A549 (cell line): Measurements from ENCODE around the gene PDXP.

Source experiments
- ATOH8 ChIP-seq: fragments of 250-450 bp; sonication (Bioruptor Pico); IDR thresholded peaks from 2 replicates; pipeline ENCODE4 v1.5.0; 2020; ENCODE audit warnings: low read depth, mild to moderate bottlenecking, moderate library complexity
- BHLHE40 ChIP-seq: IDR thresholded peaks from 2 replicates; pipeline ENCODE4 v1.6.1; 2012; ENCODE audit warnings: low read depth, low read length, inconsistent platforms
- CEBPB ChIP-seq, 2 experiments: fragments of >200 bp in 1 of 2; sonication (Bioruptor Twin) in 1 of 2; formaldehyde crosslinking in 1 of 2; IDR thresholded peaks; 2 replicates each; pipeline ENCODE4 v1.6.1; 2012 to 2016
- EP300 ChIP-seq, 2 experiments: fragments of >200 bp; sonication (Bioruptor Twin); formaldehyde crosslinking; IDR thresholded peaks; 2 replicates in 1 of 2; 3 replicates in 1 of 2; pipeline ENCODE4 v1.6.1; 2016 to 2017
- GATA3 ChIP-seq: IDR thresholded peaks from 2 replicates; pipeline ENCODE4 v1.6.1; 2012; ENCODE audit warnings: borderline replicate concordance
- JUNB ChIP-seq: fragments of >200 bp; sonication (Bioruptor Twin); formaldehyde crosslinking; IDR thresholded peaks from 2 replicates; pipeline ENCODE4 v1.6.1; 2016
- KDM1A ChIP-seq: fragments of 200-600 bp; sonication (generic); IDR thresholded peaks from 2 replicates; pipeline ENCODE4 v1.6.1; 2016; ENCODE audit warnings: low read depth, mild to moderate bottlenecking
- MAFK ChIP-seq: fragments of 450-650 bp; IDR thresholded peaks from 2 replicates; pipeline ENCODE4 v1.6.1; 2014; ENCODE audit not compliant: partially characterized antibody
- POLR2A ChIP-seq: IDR thresholded peaks from 2 replicates; pipeline ENCODE4 v1.6.1; 2012; ENCODE audit warnings: mild to moderate bottlenecking, low read length
- REST ChIP-seq: fragments of 200-600 bp; sonication (generic); IDR thresholded peaks from 2 replicates; pipeline ENCODE4 v1.6.1; 2016; ENCODE audit warnings: antibody characterized with exemption, mild to moderate bottlenecking, moderate library complexity
- SMC3 ChIP-seq: fragments of >200 bp; sonication (Bioruptor Twin); formaldehyde crosslinking; IDR thresholded peaks from 3 replicates; pipeline ENCODE4 v1.6.1; 2018; ENCODE audit warnings: inconsistent platforms
- TF ChIP-seq, protein P1 (sequence below): fragments of >200 bp; sonication (Bioruptor Twin); formaldehyde crosslinking; IDR thresholded peaks from 3 replicates; pipeline ENCODE4 v1.5.1; 2016
- TF ChIP-seq, protein P2 (sequence below): fragments of 150-350 bp; IDR thresholded peaks from 2 replicates; pipeline ENCODE4 v1.6.1; 2014; ENCODE audit warnings: low read depth, mild to moderate bottlenecking, low read length

- no peak for TF ChIP-seq CEBPB (IDR thresholded peaks at IDR 0.05)
- TF ChIP-seq GATA3 = no peak
- no peak for TF ChIP-seq SMC3
- no peak for TF ChIP-seq EP300 (IDR thresholded peaks at IDR 0.05)
- TF ChIP-seq, protein P1, sequence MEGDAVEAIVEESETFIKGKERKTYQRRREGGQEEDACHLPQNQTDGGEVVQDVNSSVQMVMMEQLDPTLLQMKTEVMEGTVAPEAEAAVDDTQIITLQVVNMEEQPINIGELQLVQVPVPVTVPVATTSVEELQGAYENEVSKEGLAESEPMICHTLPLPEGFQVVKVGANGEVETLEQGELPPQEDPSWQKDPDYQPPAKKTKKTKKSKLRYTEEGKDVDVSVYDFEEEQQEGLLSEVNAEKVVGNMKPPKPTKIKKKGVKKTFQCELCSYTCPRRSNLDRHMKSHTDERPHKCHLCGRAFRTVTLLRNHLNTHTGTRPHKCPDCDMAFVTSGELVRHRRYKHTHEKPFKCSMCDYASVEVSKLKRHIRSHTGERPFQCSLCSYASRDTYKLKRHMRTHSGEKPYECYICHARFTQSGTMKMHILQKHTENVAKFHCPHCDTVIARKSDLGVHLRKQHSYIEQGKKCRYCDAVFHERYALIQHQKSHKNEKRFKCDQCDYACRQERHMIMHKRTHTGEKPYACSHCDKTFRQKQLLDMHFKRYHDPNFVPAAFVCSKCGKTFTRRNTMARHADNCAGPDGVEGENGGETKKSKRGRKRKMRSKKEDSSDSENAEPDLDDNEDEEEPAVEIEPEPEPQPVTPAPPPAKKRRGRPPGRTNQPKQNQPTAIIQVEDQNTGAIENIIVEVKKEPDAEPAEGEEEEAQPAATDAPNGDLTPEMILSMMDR = no peak
- no peak for TF ChIP-seq ATOH8 (CRISPR knock-in tag)
- no peak for TF ChIP-seq POLR2A
- no peak for TF ChIP-seq MAFK
- TF ChIP-seq BHLHE40 = no peak
- TF ChIP-seq, protein P2, sequence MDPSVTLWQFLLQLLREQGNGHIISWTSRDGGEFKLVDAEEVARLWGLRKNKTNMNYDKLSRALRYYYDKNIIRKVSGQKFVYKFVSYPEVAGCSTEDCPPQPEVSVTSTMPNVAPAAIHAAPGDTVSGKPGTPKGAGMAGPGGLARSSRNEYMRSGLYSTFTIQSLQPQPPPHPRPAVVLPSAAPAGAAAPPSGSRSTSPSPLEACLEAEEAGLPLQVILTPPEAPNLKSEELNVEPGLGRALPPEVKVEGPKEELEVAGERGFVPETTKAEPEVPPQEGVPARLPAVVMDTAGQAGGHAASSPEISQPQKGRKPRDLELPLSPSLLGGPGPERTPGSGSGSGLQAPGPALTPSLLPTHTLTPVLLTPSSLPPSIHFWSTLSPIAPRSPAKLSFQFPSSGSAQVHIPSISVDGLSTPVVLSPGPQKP = no peak
- no peak for TF ChIP-seq JUNB
- no peak for TF ChIP-seq REST
- no peak for TF ChIP-seq KDM1A
Measured at GRCh38 chr22:37657590-37658132, 862 bp upstream of the PDXP start.
